Activated CD4-positive, alpha-beta memory T cell treated with anti-CD3 and anti-CD28 coated beads for 36 hours (primary cell): ENCODE results near the gene TGFBRAP1. TPM values are rescaled to one million over a fixed set of nuclear protein-coding genes. Genes with fewer than 3 reads are reported as not detected.

ENCODE experiments used
- CTCF ChIA-PET: fragments of 350-600 bp; sonication (Branson Sonifier 250); formaldehyde crosslinking; loops from one replicate; lab custom pipeline; 2021; ENCODE audit warnings: antibody characterized with exemption, inconsistent platforms; lab: Charles Lee
- POLR2A ChIA-PET: fragments of 350-600 bp; sonication (Branson Sonifier 250); formaldehyde crosslinking; loops from one replicate; lab custom pipeline; 2021; ENCODE audit warnings: antibody characterized with exemption; lab: Charles Lee
- DNase-seq: peaks from one replicate; pipeline ENCODE4 v3.0.0-alpha.2; 2020
- H3K27ac Mint-ChIP-seq: one replicate; pipeline ENCODE4 v1.8.0; 2021; ENCODE audit warnings: mixed read lengths
- H3K27me3 Mint-ChIP-seq: one replicate; pipeline ENCODE4 v1.8.0; 2021; ENCODE audit warnings: mixed read lengths
- H3K36me3 Mint-ChIP-seq: one replicate; pipeline ENCODE4 v1.8.0; 2021; ENCODE audit warnings: mixed read lengths
- H3K4me1 Mint-ChIP-seq: one replicate; pipeline ENCODE4 v1.8.0; 2021; ENCODE audit warnings: low read depth, mixed read lengths
- H3K4me3 Mint-ChIP-seq: one replicate; pipeline ENCODE4 v1.8.0; 2021; ENCODE audit warnings: mild to moderate bottlenecking, mixed read lengths
- H3K9me3 Mint-ChIP-seq: one replicate; pipeline ENCODE4 v1.8.0; 2021; ENCODE audit warnings: mixed read lengths
- intact Hi-C: fragments of 100-400 bp; cut with micrococcal nuclease; formaldehyde crosslinking; loops from one replicate; pipeline ENCODE4 v1.15.1; 2023
- total RNA-seq, 2 experiments: library from RNA; stranded (reverse); gene quantifications; one replicate each; pipeline ENCODE4 v1.2.3, GENCODE V29; 2021

The TGFBRAP1 gene
- total RNA-seq, 2 experiments from 2014 or later = 16.8 to 16.9 TPM

- H3K9me3 Mint-ChIP-seq = no peaks in the 10 kb centered on the region
- no peaks in the 10 kb centered on the region for H3K36me3 Mint-ChIP-seq
- peak; percentile 93 for DNase-seq
- POLR2A ChIA-PET = no interaction called here
- H3K4me1 Mint-ChIP-seq = peaks cover 20% of the 10 kb centered on the region
- H3K27ac Mint-ChIP-seq = no peak overlapping the region
- intact Hi-C loops = loop anchor here (1.0 to 10.0 kb wide), 3 partner anchors 151 to 715 kb away; no protein-coding TSS in a partner anchor
- CTCF ChIA-PET = interaction anchor here (0.6 to 4.0 kb wide), 16 partner anchors 12 to 1212 kb away, joined by 3 to 69 read pairs (median 4); partner anchors contain the start of gene FHL2
- H3K4me3 Mint-ChIP-seq = no peak overlapping the region
- H3K27me3 Mint-ChIP-seq = no peaks in the 10 kb centered on the region
Observed at GRCh38 chr2:105369777-105370690, 40.5 kb upstream of the TGFBRAP1 start.

DNA sequence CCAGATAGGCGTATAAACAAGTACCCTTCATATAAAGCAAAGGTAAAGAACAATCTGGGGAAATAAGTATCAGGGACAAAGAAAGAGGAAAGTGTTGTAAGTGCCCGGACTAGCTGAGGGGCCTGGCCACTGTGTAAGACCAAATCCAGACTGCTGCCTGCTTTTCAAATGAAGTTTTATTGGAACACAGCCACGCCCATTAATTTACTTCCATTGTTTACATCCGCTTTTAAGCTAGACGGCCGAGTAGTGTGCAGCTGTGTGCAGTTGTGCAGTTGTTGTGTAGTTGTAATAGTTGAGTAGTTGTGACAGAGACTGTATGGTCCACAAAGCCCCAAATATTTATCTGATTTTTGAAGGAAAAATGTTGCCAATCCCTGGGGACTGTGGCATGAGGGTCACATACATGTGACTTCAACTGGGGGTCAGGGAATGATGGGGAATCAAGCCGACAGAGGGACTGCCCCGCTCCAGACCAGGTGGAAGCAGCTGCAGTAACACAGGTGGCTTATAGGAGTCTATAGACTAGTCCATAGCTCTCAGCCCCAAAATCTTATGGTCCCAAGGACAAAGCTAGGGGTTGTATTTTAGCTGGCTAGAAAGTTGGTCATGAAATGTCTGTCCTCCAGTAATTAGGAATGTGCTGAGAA lies 39.3 kb upstream of the TGFBRAP1 start:
- Mint-ChIP-seq H3K27ac (no peak overlapping the region), H3K36me3 (no peaks in the 10 kb centered on the region), H3K27me3 (no peaks in the 10 kb centered on the region), H3K4me1 (peaks cover 15% of the 10 kb centered on the region), H3K4me3 (no peak overlapping the region), H3K9me3 (no peaks in the 10 kb centered on the region)
- no peak for DNase-seq
- intact Hi-C loops = no loop called here
- ChIA-PET CTCF (interaction anchor here (0.7 to 4.0 kb wide), 14 partner anchors 9 to 1213 kb away, joined by 3 to 69 read pairs (median 4); partner anchors contain the start of gene FHL2), POLR2A (interaction anchor here (0.6 kb wide), 1 partner anchor 20 kb away, joined by 3 read pairs; no protein-coding TSS in a partner anchor)

GRCh38 chr2:105365206-105365605 lies 35.7 kb upstream of the TGFBRAP1 start:
- Mint-ChIP-seq H3K9me3 (no peaks in the 10 kb centered on the region), H3K27me3 (no peaks in the 10 kb centered on the region), H3K4me1 (peaks cover 21% of the 10 kb centered on the region), H3K27ac (no peak overlapping the region), H3K36me3 (peaks cover 4% of the 10 kb centered on the region), H3K4me3 (no peak overlapping the region)
- intact Hi-C loops = no loop called here
- DNase-seq = no peak
- ChIA-PET CTCF (no interaction called here), POLR2A (no interaction called here)

- H3K9me3 Mint-ChIP-seq = no peaks in the 10 kb centered on the region
- intact Hi-C loops = no loop called here
- H3K4me3 Mint-ChIP-seq = no peak overlapping the region
- peaks cover 15% of the 10 kb centered on the region for H3K4me1 Mint-ChIP-seq
- ChIA-PET POLR2A (no interaction called here), CTCF (interaction anchor here (1.1 kb wide), 1 partner anchor 156 kb away, joined by 3 read pairs; no protein-coding TSS in a partner anchor)
- no peaks in the 10 kb centered on the region for H3K27me3 Mint-ChIP-seq
- no peak overlapping the region for H3K27ac Mint-ChIP-seq
- peaks cover 7% of the 10 kb centered on the region for H3K36me3 Mint-ChIP-seq
- DNase-seq = no peak
Observed at GRCh38 chr2:105364436-105365139, 35.1 kb upstream of the TGFBRAP1 start.

DNA sequence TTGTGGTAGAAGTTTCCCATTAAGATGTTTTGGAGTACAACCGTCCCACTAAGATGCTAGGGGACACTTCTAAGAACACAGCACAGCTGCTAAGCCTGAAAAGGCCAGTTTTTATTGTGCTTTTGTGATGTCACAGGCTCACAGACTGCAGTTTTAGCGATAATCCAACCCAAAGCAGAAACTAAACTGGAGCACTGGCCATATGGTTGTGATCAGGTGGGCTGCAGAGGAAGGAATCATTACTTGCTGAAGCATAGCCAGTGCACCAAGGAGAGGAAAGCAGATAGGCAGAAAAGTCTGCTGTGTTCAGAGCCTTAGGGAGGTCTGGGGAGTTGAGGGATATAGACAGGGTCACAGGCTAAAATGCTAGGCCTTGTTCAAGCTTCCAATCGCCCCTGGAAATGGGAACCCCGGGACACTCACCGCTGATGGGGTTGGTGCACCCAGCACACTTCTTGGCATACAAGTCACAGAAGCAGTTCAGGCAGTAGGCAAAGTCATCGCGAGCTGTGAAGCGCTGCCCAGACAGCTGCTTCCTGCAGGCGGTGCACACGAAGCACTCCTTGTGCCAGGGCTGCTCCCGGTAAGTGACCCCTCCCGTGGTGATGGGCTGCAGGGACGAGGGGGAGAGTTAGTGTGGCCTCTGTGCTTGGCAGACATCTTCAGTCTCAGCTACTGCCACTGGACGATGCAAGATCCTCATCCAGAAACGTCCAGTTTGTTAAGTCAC lies 33.5 kb upstream of the TGFBRAP1 start:
- Mint-ChIP-seq H3K4me3 (no peak overlapping the region), H3K4me1 (peaks cover 15% of the 10 kb centered on the region), H3K9me3 (no peaks in the 10 kb centered on the region), H3K27me3 (no peaks in the 10 kb centered on the region), H3K36me3 (peaks cover 17% of the 10 kb centered on the region), H3K27ac (no peak overlapping the region)
- intact Hi-C loops = no loop called here
- POLR2A ChIA-PET = no interaction called here
- DNase-seq = no peak
- CTCF ChIA-PET = interaction anchor here (0.5 kb wide), 1 partner anchor 724 kb away, joined by 3 read pairs; no protein-coding TSS in a partner anchor

DNA sequence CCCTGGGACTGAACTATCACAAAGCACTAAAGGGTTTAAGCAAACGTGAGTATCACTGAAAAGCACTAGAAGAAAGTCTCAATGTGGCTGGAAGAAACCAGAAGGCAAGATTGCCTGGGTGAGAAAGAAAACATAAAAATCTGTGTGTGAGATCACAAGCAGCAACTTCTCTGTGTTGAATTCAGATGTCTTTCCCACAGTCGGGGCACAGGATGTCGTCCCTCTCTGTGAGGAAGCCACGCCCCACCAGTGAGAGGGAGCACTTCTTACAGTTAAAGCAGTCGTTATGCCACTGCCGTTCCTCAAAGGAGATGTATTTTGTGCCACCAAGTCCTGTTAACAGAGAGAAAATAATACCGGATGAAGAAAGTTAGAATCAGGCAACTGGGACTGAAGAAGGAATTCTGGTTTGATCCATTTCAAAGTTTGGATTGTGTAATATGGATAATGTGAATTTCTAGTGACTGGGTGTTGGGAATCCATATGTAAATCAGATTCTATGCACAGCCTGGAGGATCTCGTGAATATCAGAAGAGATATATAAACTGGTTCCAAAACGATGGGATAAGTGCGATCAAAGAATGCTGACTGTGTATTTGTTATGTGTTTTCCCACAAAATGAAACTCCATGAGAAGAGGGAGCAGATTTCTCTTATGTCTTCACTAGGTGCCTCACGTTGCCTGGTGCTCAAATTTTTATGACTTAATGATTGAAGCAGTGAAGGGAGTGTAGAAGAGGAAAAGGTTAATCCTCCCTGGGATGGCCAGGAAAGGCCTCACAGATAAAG lies 31.8 kb upstream of the TGFBRAP1 start:
- Mint-ChIP-seq H3K4me1 (peaks cover 15% of the 10 kb centered on the region), H3K27ac (no peak overlapping the region), H3K4me3 (no peak overlapping the region), H3K36me3 (peaks cover 30% of the 10 kb centered on the region), H3K27me3 (no peaks in the 10 kb centered on the region), H3K9me3 (peaks cover 8% of the 10 kb centered on the region)
- peak; percentile 22 for DNase-seq
- POLR2A ChIA-PET = no interaction called here
- intact Hi-C loops = no loop called here
- CTCF ChIA-PET = no interaction called here

GRCh38 chr2:105358593-105358992 lies 29.1 kb upstream of the TGFBRAP1 start:
- H3K4me1 Mint-ChIP-seq = peaks cover 15% of the 10 kb centered on the region
- H3K36me3 Mint-ChIP-seq = peaks cover 48% of the 10 kb centered on the region
- ChIA-PET CTCF (interaction anchor here (1.4 kb wide), 1 partner anchor 11 kb away, joined by 4 read pairs; no protein-coding TSS in a partner anchor), POLR2A (no interaction called here)
- intact Hi-C loops = no loop called here
- no peak overlapping the region for H3K4me3 Mint-ChIP-seq
- no peaks in the 10 kb centered on the region for H3K27me3 Mint-ChIP-seq
- peaks cover 16% of the 10 kb centered on the region for H3K9me3 Mint-ChIP-seq
- no peak for DNase-seq
- no peak overlapping the region for H3K27ac Mint-ChIP-seq

GRCh38 chr2:105357122-105357521 lies 27.6 kb upstream of the TGFBRAP1 start:
- intact Hi-C loops = no loop called here
- H3K27ac Mint-ChIP-seq = no peak overlapping the region

GRCh38 chr2:105344704-105345345 lies 15.3 kb upstream of the TGFBRAP1 start:
- H3K27ac Mint-ChIP-seq = no peak overlapping the region

More at GRCh38 chr2:105357122-105357521, 27.6 kb upstream of the TGFBRAP1 start:
- H3K27me3 Mint-ChIP-seq = no peaks in the 10 kb centered on the region
- POLR2A ChIA-PET = no interaction called here
- peaks cover 12% of the 10 kb centered on the region for H3K4me1 Mint-ChIP-seq
- DNase-seq = no peak
- CTCF ChIA-PET = interaction anchor here (1.4 kb wide), 1 partner anchor 12 kb away, joined by 4 read pairs; no protein-coding TSS in a partner anchor
- H3K4me3 Mint-ChIP-seq = no peak overlapping the region
- H3K9me3 Mint-ChIP-seq = peaks cover 16% of the 10 kb centered on the region
- peaks cover 56% of the 10 kb centered on the region for H3K36me3 Mint-ChIP-seq

DNA sequence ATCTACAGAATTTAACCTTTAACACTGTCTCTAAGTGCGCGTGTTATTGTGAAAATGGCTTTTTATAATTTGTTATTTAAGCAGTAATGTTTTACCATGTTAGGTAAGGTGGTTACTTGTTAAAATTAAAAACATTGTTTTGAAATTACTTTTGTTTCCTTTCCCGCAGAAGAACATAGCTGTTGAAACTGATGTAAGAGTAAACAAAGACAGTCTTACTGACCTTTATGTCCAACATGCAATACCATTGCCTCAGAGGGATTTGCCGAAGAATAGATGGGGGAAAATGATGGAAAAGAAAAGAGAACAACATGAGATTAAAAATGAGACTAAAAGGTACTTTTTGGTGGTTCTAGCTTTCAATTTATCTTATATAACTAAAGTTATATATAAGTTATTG lies 9.9 kb upstream of the TGFBRAP1 start:
- Mint-ChIP-seq H3K9me3 (no peaks in the 10 kb centered on the region), H3K27ac (no peak overlapping the region), H3K4me3 (peak overlapping the region; percentile 95), H3K36me3 (peaks cover 27% of the 10 kb centered on the region), H3K27me3 (no peaks in the 10 kb centered on the region), H3K4me1 (peaks cover 33% of the 10 kb centered on the region)
- ChIA-PET POLR2A (interaction anchor here (1.8 kb wide), 1 partner anchor 9 kb away, joined by 9 read pairs; the partner anchor contains the start of gene TGFBRAP1), CTCF (interaction anchor here (1.0 to 2.1 kb wide), 3 partner anchors 9 to 56 kb away, joined by 3 to 4 read pairs (median 3); no protein-coding TSS in a partner anchor)
- intact Hi-C loops = loop anchor here (10.0 kb wide), 2 partner anchors 305 to 405 kb away; partner anchors contain the start of genes MRPS9 and NCK2
- DNase-seq = no peak

More at GRCh38 chr2:105344704-105345345, 15.3 kb upstream of the TGFBRAP1 start:
- no peaks in the 10 kb centered on the region for H3K27me3 Mint-ChIP-seq
- ChIA-PET CTCF (interaction anchor here (0.6 to 1.6 kb wide), 5 partner anchors 9 to 539 kb away, joined by 3 to 7 read pairs (median 3); partner anchors contain the start of gene TGFBRAP1), POLR2A (no interaction called here)
- DNase-seq = no peak
- intact Hi-C loops = no loop called here
- peaks cover 43% of the 10 kb centered on the region for H3K36me3 Mint-ChIP-seq
- no peak overlapping the region for H3K4me3 Mint-ChIP-seq
- peaks cover 7% of the 10 kb centered on the region for H3K4me1 Mint-ChIP-seq
- no peaks in the 10 kb centered on the region for H3K9me3 Mint-ChIP-seq
